Bone marrow (tissue), 2 donors: ENCODE data around the gene OST4.
A peak's percentile ranks its signal among the peaks of the same experiment; 100 is the strongest.
"Not testable (repeated sequence)": the region's sequence is repeated elsewhere in the genome, so short reads cannot be mapped to it uniquely, and the experiment has no call there.

ENCODE experiments used
- DNase-seq, 2 donors: peaks; one replicate each; lab custom pipeline; 2025; lab: John Stamatoyannopoulos, UW

The OST4 gene

DNA sequence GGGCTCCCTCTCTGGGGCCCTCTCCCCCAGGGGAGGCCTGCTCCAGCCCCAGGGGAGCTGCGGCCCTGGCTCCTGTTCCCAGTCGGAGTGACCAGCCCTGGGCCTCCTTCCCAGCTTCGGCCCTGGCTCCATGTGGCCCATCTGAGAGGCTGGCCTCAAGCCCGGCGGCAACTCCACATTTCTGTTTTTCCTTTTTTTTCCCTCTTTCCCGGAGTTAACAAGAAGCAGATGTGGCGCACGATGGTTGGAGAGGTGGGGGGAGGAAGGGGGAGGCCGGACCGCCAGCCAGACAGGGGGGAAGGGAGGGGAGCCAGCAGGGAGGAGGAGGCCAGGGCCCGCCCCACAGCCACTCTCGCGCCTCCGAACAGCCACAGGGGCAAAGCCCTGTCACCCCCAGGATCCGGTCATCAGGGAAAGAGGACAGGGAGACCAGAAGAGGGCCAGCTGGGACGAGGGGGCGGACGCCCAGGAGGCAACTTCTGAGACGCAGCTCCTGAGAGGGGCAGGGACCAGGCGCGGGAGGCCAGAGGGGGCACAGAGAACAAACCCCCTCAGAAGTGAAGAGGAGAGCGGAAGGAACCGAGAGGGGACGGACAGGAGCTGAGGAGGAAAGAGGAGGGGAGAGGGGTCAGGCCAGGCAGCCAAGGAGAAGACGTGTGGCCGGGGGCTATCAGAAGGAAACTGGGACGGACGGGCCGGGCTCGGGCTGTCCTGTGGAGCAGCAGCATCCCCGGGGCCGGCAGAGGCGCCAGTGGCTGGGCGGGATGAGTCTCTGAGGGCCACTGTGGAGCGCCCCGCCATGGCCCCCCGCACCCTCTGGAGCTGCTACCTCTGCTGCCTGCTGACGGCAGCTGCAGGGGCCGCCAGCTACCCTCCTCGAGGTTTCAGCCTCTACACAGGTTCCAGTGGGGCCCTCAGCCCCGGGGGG is 7.1 kb upstream of the OST4 start, which contains the start of gene EMILIN1:
EMILIN1 (plus strand) TSS at position 349 of the 928 bp plus-strand sequence; CDS start at position 800, 451 bp downstream.
- no peak for DNase-seq

DNA sequence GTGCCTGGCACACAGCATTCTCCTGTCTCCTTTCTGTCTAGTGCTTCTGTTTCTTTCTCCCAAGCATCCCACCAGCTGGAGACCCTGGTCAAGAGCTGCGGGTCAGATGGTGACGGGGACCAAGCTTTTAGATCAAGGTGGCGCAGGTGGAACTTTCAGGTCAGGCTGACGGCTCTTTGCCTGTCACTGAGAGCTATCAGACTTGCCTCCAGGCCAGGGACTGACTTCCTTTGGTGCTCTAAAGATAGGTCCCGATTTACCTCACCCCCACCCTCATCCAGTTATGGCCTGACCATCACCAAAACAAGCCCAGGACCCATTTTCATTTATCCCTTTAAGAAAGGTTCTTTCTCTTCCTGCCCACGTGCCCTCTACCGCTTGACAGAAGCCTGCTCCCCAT is 5.8 kb upstream of the OST4 start:
- DNase-seq, result no peak

DNA sequence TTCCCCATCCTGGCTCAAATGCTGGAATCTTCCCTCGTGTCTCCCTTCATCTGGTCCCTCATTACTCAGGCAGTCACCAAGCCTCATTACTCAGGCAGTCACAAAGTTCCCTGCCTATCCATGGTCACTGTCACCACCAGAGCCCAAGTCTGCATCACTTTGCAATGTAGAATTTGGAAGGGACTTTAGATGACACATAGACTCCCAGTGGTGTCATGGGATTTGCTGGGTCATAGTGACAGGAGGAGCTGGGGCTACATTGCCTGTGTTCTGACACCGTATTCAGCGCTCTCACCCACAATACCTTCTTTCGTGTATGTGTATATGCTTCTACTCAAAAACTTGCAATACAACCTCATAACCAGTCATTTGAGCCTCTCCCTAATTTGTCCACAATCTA is 4.9 kb upstream of the OST4 start:
- DNase-seq, result no peak

DNA sequence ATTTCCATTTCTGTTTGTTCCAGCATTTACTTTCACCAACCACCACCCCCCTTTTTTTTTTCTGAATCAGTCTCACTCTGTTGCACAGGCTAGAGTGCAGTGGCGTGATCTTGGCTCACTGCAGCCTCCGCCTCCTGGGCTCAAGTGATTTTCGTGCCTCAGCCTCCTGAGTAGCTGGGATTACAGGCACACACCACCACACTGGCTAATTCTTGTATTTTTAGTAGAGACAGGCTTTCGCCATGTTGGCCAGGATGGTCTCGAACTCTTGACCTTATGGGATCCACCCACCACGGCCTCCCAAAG is 4.1 kb upstream of the OST4 start:
- not testable (repeated sequence) for DNase-seq

DNA sequence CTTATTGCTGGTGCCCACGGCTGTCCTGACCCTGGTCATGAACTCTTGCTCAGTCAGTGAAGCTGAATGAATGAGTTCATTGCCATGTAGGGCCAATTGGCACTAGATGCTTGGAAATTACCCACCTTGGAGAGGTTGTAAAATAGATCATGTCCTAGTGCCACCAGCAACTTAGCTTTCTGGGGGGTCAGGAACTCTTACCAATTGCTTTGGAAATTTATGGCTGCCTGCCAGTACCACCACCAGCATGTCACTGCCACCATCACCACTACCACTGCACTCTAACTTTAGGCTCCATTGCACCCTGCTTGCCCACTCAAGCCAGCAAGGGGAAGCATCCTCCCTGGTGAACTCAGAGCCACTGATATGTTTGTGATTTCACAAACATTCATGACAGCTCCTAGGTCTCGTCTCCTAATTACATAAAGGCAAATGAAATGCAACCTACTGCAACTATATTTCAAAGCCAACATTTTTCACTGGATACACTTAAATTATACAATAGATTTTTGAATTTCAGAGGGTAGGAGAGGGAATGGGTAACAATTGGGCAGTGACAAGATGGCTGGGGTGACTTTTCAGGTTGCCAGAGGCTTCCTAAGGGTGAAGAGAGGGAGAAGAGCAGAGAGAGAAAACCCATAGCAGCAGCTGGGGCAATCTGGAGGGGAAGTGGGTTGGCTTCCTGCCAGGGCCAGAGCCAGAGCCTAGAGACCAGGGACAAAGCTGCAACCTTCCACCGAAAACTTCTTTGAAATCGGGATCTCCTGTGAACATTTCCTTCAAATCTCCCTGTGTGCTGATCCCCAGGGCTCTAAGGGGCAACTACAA is 3.5 kb upstream of the OST4 start:
- peak; percentile 17 to 90 for DNase-seq

DNA sequence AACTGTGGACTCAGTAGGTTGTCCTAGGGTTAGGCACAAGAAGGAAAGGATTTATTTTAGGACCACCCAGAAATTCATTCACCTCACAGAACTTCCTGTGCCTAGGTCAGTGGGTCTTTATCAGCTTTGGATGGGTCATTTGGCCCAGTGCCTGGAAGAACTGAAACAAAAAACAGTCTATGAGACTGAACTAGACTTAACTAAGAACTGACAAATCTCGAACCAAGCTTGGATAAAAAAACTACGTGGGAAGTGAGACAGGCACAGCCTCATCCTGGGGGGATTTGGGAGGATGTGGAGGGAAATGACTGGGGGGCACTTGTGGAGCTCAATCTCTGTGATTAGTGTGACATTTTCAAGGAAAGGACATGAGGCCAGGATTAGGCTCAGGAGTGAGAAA is 2.3 kb upstream of the OST4 start:
- DNase-seq, result no peak

DNA sequence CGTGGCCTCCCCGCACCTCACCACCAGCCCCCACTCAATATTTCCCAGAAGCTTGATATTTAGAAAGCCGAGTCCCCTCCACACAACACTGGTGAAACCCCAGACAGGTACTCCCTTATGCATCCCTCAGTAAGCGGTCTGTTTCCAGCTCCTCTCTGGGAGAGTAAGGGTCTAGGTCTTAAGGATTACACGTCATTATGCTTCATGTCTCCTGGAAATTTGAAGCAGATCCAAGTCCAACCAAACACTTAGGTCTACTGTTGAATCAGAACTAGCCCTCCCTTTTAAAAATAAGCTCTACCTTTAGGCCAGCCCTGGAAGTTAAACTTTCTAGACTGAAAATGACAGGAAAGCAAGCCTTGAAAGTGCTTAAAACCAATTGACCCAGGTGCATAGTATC is 1.5 kb upstream of the OST4 start:
- DNase-seq, result no peak

DNA sequence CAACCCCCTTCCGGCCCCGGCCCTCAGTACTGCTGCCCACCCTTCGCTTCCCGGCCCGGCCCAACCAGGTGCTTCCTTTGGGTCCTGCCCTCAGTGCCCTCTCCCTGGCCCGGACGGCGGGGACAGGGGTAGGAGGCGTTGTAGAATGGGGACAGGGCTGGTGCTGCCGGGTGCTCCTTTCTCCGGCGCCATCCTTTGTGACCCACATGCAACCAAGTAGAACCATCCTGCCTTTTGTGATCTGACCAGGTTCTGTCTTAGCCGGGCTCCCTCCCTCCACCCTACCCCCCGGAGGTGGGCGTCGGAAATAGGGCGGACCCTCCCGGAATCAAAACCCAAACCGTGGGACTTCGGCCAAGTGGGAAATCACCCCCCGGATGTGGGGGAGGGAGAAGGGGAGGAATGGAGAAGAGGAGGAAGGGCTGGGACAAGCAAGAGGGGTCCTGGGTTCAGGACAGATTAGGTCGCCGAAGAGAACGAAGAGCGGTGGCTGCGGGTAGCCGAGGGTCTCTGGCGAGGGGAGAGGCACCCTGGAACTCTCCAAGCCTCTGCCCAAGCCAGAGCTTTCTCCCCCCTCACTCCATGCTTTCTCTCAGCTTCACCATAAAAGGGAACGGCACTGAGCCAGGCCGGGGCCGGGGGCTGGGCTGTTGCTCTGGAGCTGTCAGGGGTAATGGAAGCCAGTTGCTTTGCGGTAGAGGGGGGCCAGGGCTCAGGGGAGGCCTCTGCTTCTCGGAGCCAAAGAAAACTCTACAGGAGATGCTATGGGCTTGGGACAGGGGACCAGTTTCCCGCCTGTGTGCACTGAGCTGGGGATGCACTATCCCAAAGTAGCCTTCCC is 756 bp upstream of the OST4 start:
- no peak for DNase-seq

DNA sequence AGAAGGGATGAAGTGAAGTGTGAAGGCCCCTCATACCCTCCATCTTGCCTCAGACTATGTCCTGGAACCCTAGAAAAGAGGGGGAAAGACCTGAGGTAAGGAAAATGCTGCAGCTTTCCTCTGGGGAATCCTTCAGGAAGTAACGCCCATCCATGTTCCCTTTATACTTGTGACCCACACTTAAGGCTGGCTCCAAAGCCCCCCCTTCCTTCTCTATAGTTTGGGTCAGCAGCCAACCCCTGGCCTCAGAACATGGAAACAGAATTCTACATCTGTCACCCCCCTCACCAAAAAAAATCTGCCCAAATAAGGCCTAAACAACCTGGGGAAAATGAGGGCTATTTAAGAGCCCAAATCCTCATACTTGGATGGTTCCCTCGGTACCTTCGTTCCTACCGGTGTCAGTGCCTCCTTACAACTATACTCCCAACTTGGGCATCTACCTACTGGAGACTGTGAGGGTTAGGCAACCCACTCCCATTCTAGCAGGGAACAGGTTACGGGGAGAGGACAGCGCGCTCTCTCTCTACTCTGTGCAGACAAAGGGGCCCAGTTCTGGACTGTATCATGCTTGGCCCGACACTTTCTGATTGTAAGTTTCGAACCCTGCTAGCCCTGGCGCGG is 689 bp downstream of the OST4 start:
- DNase-seq, result no peak

DNA sequence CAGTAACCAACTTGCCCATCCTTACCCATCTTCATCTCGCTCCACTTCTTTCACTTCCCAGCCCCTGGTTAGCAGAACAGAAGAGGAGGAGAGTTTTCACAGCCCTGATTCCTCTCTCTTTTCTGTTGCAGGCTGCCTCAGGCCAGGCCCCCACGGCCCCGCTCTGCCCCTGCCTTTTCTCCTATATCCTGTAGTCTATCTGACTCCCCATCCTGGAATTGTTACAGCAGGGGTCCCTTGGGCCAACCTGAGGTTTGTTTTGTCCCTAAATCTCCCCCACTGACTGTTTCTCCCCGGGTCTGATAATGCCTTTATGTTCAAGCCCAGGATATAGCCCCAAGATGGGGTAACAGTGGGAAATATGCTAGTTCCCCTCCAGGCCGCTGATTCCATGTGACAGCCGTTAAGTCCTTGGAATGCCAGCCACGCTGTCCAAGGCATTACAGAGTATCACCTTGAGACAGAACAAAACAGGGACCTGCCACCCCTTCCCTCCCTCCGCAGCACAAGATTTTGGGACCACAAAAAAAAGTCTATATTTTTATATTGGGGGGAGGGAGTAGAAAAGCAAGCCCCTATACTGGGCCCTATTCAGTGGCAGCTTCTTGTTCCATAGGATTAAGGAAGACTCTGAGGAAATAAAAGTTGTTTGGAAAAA is 1.4 kb downstream of the OST4 start:
- DNase-seq, result no peak

DNA sequence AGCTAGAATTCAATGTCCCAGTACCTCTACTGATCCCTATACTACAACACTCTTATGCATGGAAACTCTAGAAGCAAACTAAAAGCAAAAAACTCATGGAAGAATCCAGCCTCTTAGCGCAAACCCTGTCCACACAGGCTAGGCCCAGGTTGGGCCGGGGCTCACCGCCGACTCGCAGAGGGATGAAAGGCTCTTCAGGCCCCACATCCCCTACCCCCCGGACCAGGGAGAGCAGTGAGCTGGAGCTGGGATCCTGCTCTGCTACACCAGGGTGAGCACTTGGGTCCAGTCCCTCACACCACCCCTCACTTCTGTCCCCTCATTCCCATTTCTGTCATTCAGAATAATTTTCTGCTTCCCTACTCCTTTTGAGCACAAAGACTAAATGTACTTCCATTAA is 2.0 kb downstream of the OST4 start:
- no peak for DNase-seq

DNA sequence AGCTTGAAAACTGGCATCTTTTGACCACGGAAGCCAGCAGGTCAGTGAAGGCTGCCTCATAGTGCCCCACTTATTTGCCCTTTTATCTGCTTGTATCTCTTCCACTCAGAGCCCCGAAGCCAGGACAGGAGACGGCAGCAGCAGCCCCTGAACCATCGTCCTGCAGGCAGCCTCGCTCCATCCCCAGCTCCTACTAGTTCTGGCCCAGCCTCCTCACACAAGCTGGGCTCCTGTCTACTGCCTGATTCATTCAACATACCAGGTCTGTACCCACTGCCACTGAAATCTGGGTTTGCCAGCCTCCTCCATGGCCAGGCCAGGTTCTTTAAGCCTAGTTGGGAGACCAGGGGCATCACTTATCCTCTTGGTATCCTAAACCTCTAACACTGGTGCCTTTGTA is 4.1 kb downstream of the OST4 start:
- no peak for DNase-seq

DNA sequence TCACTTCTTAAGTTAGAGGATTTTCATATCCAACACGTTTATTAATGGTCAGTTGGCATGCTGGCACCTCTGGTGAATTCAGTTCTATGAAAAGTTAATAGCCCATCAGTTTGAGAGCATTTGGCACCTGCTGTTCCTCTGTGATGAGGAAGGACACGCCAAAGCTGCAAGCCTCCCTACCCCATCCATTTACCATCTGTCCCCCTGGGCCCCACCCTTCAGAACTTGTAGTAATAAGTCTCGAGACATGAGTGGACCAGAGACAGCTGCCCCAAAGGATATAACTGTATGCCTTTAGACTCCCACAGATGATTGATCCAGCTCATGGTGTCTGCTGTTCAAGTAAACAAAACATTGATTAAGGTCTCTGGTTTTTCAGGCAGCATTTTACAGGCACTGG is 6.3 kb downstream of the OST4 start:
- DNase-seq, result no peak

DNA sequence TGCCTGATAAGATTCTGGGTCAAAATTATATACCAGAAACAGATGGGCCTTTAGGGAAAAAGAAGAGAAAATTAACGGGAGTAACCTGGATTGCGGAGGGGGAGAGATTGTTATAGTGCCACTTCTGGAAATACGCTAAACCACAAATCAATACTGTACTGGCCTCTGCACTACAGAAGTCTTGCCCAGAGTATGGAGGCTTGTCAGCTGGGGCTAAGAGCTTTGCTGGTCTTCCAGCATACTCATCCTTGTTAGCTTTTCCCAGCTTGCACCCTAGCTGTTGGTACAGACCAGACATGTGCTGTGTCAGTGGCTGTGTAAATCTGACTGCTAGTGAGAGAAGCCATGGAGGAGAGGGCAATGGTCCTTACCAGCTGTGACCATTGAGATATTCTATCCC is 11.1 kb downstream of the OST4 start:
- no peak for DNase-seq

DNA sequence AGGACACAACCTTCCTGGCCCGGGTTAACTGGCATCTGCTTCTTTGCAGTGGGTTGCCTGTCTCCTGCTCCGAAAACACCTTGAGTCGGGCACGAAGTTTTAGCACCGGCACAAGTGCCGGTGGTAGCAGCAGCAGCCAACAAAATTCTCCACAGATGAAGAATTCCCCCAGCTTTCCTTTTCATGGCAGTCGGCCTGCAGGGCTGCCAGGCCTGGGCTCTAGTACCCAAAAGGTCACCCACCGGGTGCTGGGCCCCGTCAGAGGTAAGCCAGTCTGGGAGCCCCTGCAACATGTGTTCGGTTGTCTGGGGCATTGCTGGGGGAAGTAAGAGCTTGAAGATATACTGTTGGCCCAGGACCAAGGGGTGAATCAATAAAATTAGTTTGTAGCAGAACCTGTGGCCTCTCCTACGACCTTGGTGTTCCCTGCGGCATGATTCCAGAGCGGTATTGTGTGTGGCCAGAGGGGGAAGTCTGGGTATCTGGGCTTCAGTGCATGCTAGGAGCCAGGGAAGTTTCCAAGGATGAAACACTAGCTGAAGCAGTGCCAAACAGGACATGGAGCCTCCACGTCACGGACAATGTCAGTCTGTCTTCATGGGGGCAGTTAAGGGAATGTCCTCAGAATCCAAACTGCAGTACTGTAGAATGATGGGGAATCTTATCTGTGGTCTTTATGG is 12.2 kb downstream of the OST4 start:
- DNase-seq, result no peak

DNA sequence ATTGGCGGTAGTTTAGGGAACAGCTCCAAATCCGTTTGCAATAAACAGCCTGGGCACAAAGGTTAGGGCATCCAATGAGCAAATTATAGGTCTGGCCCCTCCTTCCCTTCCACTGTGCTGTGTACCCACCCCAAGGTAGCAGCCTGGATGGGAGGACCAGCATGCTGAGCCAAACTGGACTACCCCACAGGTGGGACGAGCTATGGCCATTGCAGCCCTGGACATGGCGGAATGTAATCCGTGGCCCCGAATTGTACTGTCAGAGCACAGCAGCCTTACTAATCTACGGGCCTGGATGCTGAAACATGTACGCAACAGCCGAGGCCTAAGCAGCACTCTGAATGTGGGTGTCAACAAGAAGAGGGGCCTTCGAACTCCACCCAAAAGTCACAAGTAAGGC is 13.2 kb downstream of the OST4 start:
- DNase-seq, result no peak

DNA sequence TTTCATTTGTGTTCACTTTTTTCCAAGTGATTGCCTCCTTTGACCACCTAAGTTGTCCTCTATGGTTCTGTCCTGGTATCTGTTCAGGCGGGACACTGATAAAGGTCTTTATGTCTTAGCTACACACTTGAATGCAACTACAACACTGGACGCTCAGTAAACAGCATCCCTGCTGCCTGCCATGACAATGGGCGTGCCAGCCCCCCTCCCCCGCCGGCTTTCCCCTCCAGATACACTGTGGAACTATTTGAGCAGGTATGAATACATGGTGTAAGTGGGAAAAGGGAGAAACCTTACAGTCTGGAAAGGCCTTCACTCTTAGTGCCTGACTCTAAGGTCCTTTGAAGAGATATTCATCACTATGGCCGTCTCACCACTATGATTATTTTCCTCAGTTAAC is 14.3 kb downstream of the OST4 start:
- no peak for DNase-seq

DNA sequence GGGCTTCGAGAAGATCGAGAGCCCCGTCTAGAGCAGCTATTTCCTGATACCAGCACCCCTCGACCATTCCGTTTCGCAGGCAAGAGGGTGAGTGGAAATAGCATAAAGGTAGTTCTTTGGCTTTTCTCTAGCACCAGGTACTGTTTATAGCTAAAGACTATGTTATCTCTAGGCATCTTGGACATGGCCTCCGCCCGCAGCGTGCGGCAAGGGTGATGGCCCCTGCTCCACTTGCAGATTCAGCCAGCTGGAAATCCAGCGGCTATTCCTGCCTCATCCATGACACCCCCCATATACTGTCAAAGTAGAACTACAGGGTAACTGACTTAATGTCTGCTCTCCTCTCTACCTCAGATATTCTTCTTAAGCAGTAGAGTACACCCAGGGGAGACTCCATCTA is 16.7 kb downstream of the OST4 start:
- no peak for DNase-seq

DNA sequence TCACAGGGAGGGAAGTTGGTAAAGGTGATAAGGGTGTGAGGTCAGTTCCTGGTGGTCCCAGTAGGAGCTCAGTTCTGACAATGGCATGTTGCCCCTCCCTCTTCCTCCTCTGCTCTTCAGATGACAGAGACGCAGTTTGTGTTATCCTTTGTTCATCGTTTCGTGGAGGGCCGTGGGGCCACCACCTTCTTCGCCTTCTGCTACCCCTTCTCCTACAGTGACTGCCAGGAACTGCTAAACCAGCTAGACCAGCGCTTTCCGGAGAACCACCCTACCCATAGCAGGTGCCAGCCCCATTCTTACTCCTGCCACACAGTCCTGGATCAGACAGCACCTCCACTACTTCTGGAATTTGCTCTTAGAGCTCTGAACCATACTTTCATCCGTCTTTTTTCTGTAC is 17.7 kb downstream of the OST4 start:
- DNase-seq, result no peak

DNA sequence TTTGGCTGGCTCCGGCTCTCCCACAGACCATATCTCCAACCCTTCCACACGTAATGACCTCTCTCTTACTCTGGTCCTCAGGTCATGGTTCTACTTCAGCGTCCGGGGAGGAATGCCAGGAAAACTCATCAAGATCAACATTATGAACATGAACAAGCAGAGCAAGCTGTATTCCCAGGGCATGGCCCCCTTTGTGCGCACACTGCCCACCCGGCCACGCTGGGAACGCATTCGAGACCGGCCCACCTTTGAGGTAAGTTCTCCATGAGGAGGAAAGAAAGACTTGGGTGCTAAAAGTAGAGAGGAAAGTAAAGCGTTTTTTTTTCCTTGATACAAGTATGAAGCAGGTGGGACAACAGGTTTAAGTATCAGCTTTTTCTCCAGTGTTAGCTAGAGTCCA is 18.1 kb downstream of the OST4 start:
- no peak for DNase-seq
